ENCODE results near the gene ABCA2. TPM values are rescaled to one million over a fixed set of nuclear protein-coding genes. Genes with fewer than 3 reads are reported as not detected.

Gene ABCA2
- total and polyA plus RNA-seq, 4 donors = 13.4 to 39.0 (median 16.5) TPM

GRCh38 chr9:137048655-137049543 is 20.9 kb upstream of the ABCA2 start:
- Histone ChIP-seq H3K9me3 (ENCODE audit: control insufficient read depth in 4 of 4, insufficient read depth in 3 of 4, low read length in 3 of 4) (peaks cover 0 to 3% (median 0%) of the 10 kb centered on the region in 4 donors), H3K36me3 (ENCODE audit: control insufficient read depth in 4 of 4, insufficient read depth in 4 of 4, low read length in 4 of 4) (no peaks in the 10 kb centered on the region), H3K27me3 (ENCODE audit: control insufficient read depth in 3 of 3, insufficient read depth in 3 of 3, low read length in 2 of 3) (peaks cover 12 to 45% (median 24%) of the 10 kb centered on the region in 3 donors), H3K4me3 (no peak overlapping the region), H3K4me1 (ENCODE audit: control insufficient read depth in 5 of 5, insufficient read depth in 5 of 5, low read length in 5 of 5) (peaks cover 0 to 21% (median 0%) of the 10 kb centered on the region in 5 donors), H3K9ac (ENCODE audit: insufficient read depth in 1 of 2, low read length in 2 of 2) (no peak overlapping the region), H3K27ac (ENCODE audit: low read depth in 1 of 2, low read length in 1 of 2) (no peak overlapping the region)
- 30 to 45% methylated on average over 50 to 72 of the region's 72 CpGs for WGBS, 2 donors
- ATAC-seq (ENCODE audit: insufficient read depth, low FRiP score) (no peak), DNase-seq (no peak)
- no peak for TF ChIP-seq CTCF (IDR thresholded peaks at IDR 0.05; ENCODE audit: control extremely low read depth, extremely low read depth)

- TF ChIP-seq CTCF (IDR thresholded peaks at IDR 0.05; ENCODE audit: control extremely low read depth, extremely low read depth) = peak; percentile 73
- ATAC-seq (ENCODE audit: insufficient read depth, low FRiP score) (peak; percentile 56), DNase-seq (peak; percentile 63 to 79 (median 69))
- Histone ChIP-seq H3K4me3 (peak within 1 kb of the TSS; percentile 59), H3K4me1 (ENCODE audit: control insufficient read depth in 5 of 5, insufficient read depth in 5 of 5, low read length in 5 of 5) (peaks cover 0 to 13% (median 0%) of the 10 kb centered on the region in 5 donors), H3K27me3 (ENCODE audit: control insufficient read depth in 3 of 3, insufficient read depth in 3 of 3, low read length in 2 of 3) (peaks cover 8 to 39% (median 24%) of the 10 kb centered on the region in 3 donors), H3K9me3 (ENCODE audit: control insufficient read depth in 4 of 4, insufficient read depth in 3 of 4, low read length in 3 of 4) (peaks cover 0 to 3% (median 0%) of the 10 kb centered on the region in 4 donors), H3K27ac (ENCODE audit: low read depth in 1 of 2, low read length in 1 of 2) (peak within 1 kb of the TSS; percentile 73 to 74), H3K36me3 (ENCODE audit: control insufficient read depth in 4 of 4, insufficient read depth in 4 of 4, low read length in 4 of 4) (no peaks in the 10 kb centered on the region), H3K9ac (ENCODE audit: insufficient read depth in 1 of 2, low read length in 2 of 2) (no peak within 1 kb of the TSS)
- WGBS, 2 donors = 0 to 1% methylated on average over 56 to 57 of the region's 57 CpGs
Measured at GRCh38 chr9:137046088-137046787, 18.2 kb upstream of the ABCA2 start, which contains the start of gene NPDC1. NPDC1 (minus strand) TSS chr9:137046177; CDS start chr9:137045989, 188 bp downstream.

GRCh38 chr9:137045294-137046087 is 17.5 kb upstream of the ABCA2 start:
- WGBS, 2 donors = 2 to 5% methylated on average over 52 to 96 of the region's 96 CpGs
- Histone ChIP-seq H3K9me3 (ENCODE audit: control insufficient read depth in 4 of 4, insufficient read depth in 3 of 4, low read length in 3 of 4) (peaks cover 0 to 3% (median 0%) of the 10 kb centered on the region in 4 donors), H3K27me3 (ENCODE audit: control insufficient read depth in 3 of 3, insufficient read depth in 3 of 3, low read length in 2 of 3) (peaks cover 8 to 39% (median 24%) of the 10 kb centered on the region in 3 donors), H3K9ac (ENCODE audit: insufficient read depth in 1 of 2, low read length in 2 of 2) (no peak overlapping the region), H3K4me1 (ENCODE audit: control insufficient read depth in 5 of 5, insufficient read depth in 5 of 5, low read length in 5 of 5) (peaks cover 0 to 14% (median 0%) of the 10 kb centered on the region in 5 donors), H3K27ac (ENCODE audit: low read depth in 1 of 2, low read length in 1 of 2) (peak overlapping the region; percentile 73 to 74), H3K36me3 (ENCODE audit: control insufficient read depth in 4 of 4, insufficient read depth in 4 of 4, low read length in 4 of 4) (no peaks in the 10 kb centered on the region), H3K4me3 (peak overlapping the region; percentile 59)
- no peak for TF ChIP-seq CTCF (IDR thresholded peaks at IDR 0.05; ENCODE audit: control extremely low read depth, extremely low read depth)
- DNase-seq = no peak
- ATAC-seq (ENCODE audit: insufficient read depth, low FRiP score) = peak; percentile 9
